ENCODE results near the gene TAX1BP3. TPM values are rescaled to one million over a fixed set of nuclear protein-coding genes. Genes with fewer than 3 reads are reported as not detected.
"Not testable (repeated sequence)": the region's sequence is repeated elsewhere in the genome, so short reads cannot be mapped to it uniquely, and the experiment has no call there.

Gene TAX1BP3, protein sequence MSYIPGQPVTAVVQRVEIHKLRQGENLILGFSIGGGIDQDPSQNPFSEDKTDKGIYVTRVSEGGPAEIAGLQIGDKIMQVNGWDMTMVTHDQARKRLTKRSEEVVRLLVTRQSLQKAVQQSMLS
- 16.1 TPM for polyA plus RNA-seq (2012; ENCODE audit: low read depth, missing spikeins)

DNA sequence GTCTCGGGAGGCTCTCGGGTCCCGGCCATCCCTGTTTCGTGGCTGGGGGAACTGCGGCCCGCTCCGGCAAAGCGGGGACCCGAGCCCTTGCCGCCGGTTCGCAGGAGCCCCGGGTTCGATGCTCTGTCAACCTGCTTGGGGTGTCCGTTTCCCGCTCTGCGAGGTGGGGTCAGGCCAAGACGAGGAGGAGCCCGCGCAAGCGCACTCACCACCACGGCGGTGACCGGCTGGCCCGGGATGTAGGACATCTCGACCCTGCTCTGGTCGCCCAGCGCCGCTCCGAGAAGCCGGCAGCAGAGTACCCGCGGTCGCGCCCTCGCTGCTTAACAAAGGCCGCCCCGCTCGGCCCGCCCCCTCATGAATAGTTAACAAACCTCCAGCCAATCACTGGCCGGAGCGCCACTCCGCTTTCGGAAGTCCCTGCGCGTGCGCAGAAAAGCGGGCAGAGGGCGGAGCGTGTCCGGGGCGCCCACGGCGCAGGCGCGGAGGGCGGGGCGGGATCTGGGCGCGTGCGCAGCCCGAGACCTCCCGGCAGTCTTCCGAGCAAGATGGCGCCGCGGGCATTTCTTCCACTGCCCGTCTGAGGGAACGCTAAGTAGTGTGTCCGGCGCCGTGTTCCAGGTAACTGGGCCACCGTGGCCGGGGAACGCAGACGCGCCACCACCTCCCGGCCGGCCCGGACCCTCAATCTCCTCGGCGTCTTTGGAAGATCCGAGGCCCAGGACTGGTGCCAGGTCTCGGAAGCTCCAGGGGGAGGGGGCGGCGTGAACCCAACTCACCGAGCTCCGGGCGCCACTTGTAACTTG is at the start of gene TAX1BP3, which contains the start of gene EMC6:
TAX1BP3 (minus strand) TSS at position 300 of the 806 bp plus-strand sequence; CDS start at position 248, 52 bp downstream.
EMC6 (plus strand) TSS at position 534 of the 806 bp plus-strand sequence. CDS start 335 bp downstream, outside the sequence.
- peak; percentile 99 for FAIRE-seq
- peak; percentile 100 for DNase-seq (ENCODE audit: insufficient read length, low spot score)
- TF ChIP-seq POLR2AphosphoS5 (IDR thresholded peaks at IDR 0.05; ENCODE audit: low read depth, low read length) (peak; percentile 90), SPI1 (IDR thresholded peaks at IDR 0.05; ENCODE audit: low read depth, low read length) (no peak), POU2F2 (IDR thresholded peaks at IDR 0.05; ENCODE audit: low read depth, low read length) (peak; percentile 37; the same call in 1 of the 2 replicates), POLR2A (IDR thresholded peaks at IDR 0.05; ENCODE audit: low read depth, low read length) (peak; percentile 93), TAF1 (IDR thresholded peaks at IDR 0.05; ENCODE audit: low read depth, low read length) (peak; percentile 99), PAX5 (IDR thresholded peaks at IDR 0.05; ENCODE audit: insufficient read depth, low read length, severe bottlenecking) (peak; percentile 53)

DNA sequence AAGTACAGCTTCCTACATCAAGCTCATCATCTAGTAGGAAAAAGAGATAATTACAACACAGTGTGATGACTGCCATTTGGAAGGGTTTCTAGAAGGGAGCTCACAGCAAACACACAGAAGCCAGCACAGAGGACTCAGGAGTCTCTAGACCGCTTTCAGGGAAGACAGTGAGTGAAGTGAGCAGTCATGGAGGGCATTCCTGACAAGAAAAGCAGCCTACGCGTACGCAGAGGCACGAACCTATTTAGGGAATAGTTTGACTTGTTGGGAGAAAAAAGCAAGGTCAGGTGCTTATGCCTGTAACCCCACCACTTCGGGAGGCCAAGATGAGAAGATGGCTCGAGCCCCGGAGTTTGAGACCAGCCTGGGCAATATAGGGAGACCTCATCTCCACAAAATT is 46.9 kb upstream of the TAX1BP3 start:
- FAIRE-seq (no peak), DNase-seq (ENCODE audit: insufficient read length, low spot score) (no peak)
- TF ChIP-seq SPI1 (IDR thresholded peaks at IDR 0.05; ENCODE audit: low read depth, low read length) (no peak), POLR2AphosphoS5 (IDR thresholded peaks at IDR 0.05; ENCODE audit: low read depth, low read length) (no peak), POU2F2 (IDR thresholded peaks at IDR 0.05; ENCODE audit: low read depth, low read length) (no peak), POLR2A (IDR thresholded peaks at IDR 0.05; ENCODE audit: low read depth, low read length) (no peak), TAF1 (IDR thresholded peaks at IDR 0.05; ENCODE audit: low read depth, low read length) (no peak)

DNA sequence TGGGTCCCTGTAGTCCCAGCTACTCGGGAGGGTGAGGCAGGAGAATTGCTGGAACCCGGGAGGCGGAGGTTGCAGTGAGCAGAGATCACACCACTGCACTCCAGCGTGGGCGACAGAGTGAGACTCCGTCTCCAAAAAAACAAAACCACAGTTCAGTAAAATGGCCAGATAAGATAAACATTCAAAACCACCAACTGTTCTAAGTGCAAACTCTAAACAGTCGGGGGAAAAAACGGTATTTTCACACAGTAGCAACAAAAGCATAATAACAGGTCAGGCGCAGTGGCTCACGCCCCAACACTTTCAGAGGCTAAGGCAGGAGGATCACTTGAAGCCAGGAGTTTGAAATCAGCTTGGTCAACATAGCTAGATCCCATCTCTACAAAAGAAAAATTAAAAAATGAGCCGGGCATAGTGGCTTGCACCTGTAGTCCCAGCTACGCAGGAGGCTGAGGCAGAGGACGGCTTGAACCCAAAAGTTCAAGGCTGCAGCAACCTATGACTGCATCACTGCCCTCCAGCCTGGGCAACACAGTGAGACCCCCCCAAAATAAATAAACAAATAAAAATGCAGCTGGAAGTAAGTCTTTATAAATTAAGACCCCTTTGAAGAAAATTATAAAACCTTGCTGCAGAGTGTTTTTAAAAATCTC is 44.6 kb upstream of the TAX1BP3 start:
- DNase-seq (ENCODE audit: insufficient read length, low spot score): no peak
- peak; percentile 93 for FAIRE-seq
- no peak for TF ChIP-seq SPI1 (IDR thresholded peaks at IDR 0.05; ENCODE audit: low read depth, low read length)

DNA sequence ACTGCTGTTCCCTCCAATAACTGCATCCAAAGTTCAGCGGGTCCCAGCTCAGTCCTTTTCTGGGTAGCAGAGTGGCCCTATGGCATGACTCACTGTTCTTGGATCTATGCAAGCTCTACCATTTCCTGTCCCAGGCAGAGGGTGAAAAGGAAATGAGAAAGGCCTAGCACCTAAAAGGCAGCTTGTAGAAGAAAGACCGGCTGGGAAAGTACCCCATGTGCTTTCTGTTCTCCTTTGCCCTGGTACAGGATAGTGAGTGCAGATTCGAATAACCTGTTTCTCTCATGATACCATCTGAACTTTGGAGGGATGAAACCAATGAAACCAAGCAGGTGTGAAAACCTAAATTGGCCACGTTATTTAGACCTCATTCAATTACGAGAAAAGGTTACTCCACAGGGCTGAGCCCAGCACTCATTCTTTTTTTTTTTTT is 42.6 kb upstream of the TAX1BP3 start:
- peak; percentile 94 for TF ChIP-seq SPI1 (IDR thresholded peaks at IDR 0.05; ENCODE audit: low read depth, low read length)
- peak; percentile 94 for TF ChIP-seq PAX5 (IDR thresholded peaks at IDR 0.05; ENCODE audit: insufficient read depth, low read length, severe bottlenecking)
- no peak for TF ChIP-seq POLR2AphosphoS5 (IDR thresholded peaks at IDR 0.05; ENCODE audit: low read depth, low read length)
- TF ChIP-seq TAF1 (IDR thresholded peaks at IDR 0.05; ENCODE audit: low read depth, low read length): no peak
- TF ChIP-seq POLR2A (IDR thresholded peaks at IDR 0.05; ENCODE audit: low read depth, low read length): no peak
- FAIRE-seq: peak; percentile 94
- DNase-seq (ENCODE audit: insufficient read length, low spot score): peak; percentile 72

DNA sequence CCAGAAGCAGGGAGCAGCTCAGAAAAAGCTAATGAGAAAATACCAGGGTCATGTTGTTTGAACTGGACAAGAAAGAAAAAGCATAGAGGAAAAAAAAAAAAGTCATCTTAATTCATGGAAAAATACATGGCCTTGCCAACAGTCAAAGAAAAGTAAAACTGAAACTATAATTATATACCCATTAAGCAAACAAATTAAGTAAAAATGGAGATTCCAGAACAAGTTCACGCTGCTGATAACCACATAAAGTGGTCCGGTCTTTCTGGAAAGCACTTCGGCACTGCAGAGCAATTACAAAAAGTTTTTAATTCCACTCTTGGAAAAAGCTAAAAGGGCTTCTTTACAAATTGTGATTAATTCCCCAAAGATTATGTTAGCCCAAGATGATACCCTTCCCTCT is 40.0 kb upstream of the TAX1BP3 start:
- FAIRE-seq: no peak
- DNase-seq (ENCODE audit: insufficient read length, low spot score): no peak
- no peak for TF ChIP-seq PAX5 (IDR thresholded peaks at IDR 0.05; ENCODE audit: insufficient read depth, low read length, severe bottlenecking)
- no peak for TF ChIP-seq SPI1 (IDR thresholded peaks at IDR 0.05; ENCODE audit: low read depth, low read length)
- TF ChIP-seq POU2F2 (IDR thresholded peaks at IDR 0.05; ENCODE audit: low read depth, low read length): no peak
- TF ChIP-seq POLR2A (IDR thresholded peaks at IDR 0.05; ENCODE audit: low read depth, low read length): no peak
- TF ChIP-seq TAF1 (IDR thresholded peaks at IDR 0.05; ENCODE audit: low read depth, low read length): no peak
- no peak for TF ChIP-seq POLR2AphosphoS5 (IDR thresholded peaks at IDR 0.05; ENCODE audit: low read depth, low read length)

DNA sequence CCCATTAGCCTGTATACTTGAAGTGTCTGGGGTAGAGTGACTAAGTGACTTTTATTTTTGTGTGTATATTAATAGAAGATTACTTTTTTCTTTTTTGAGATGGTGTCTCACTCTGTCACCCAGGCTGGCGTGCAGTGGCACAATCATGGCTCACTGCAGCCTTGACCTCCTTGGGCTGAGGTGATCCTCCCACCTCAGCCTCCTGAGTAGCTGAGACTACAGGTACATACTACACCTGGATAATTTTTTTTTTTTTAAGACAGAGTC is 37.3 kb upstream of the TAX1BP3 start:
- not testable (repeated sequence) for FAIRE-seq

DNA sequence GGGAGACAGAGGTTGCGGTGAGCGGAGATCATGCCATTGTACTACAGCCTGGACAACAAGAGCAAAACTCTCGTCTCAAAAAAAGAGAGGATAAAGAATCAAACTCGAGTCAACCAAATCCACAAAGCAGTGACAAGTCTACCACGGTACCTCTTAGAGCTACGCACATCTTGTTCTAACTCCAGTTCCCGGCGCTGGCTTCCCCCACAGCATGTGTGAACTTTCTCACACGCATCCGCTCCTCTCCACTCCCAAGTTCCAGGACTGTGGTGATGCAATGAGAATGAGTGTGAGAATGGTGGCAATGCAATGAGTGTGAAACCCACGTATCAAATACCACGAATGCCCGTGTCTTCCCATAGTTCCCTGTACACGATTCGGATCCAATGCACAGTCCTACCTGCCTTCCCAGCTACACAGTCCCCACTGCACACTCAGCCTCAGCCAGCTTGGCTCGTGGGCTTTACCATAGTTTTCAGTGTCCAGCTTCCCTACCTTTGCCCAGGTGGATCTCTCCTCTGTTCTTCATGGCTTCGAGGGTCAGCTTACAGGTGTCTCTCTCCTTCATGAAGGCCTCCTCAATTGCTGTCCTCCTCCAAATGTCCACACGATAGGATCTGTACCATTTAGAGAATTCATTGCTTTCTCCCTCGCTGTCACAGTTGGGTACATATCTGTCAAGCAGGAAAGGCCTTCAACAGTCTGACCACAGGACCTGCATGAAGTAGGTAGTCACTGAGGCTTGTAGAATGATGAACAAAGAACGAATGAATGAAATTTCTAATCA is 36.7 kb upstream of the TAX1BP3 start:
- no peak for TF ChIP-seq PAX5 (IDR thresholded peaks at IDR 0.05; ENCODE audit: insufficient read depth, low read length, severe bottlenecking)
- TF ChIP-seq POLR2A (IDR thresholded peaks at IDR 0.05; ENCODE audit: low read depth, low read length): no peak
- TF ChIP-seq POLR2AphosphoS5 (IDR thresholded peaks at IDR 0.05; ENCODE audit: low read depth, low read length): no peak
- no peak for TF ChIP-seq POU2F2 (IDR thresholded peaks at IDR 0.05; ENCODE audit: low read depth, low read length)
- TF ChIP-seq TAF1 (IDR thresholded peaks at IDR 0.05; ENCODE audit: low read depth, low read length): no peak
- no peak for TF ChIP-seq SPI1 (IDR thresholded peaks at IDR 0.05; ENCODE audit: low read depth, low read length)
- DNase-seq (ENCODE audit: insufficient read length, low spot score): no peak
- no peak for FAIRE-seq

More for the DNA sequence above, 37.3 kb upstream of the TAX1BP3 start:
- DNase-seq (ENCODE audit: insufficient read length, low spot score): not testable (repeated sequence)

DNA sequence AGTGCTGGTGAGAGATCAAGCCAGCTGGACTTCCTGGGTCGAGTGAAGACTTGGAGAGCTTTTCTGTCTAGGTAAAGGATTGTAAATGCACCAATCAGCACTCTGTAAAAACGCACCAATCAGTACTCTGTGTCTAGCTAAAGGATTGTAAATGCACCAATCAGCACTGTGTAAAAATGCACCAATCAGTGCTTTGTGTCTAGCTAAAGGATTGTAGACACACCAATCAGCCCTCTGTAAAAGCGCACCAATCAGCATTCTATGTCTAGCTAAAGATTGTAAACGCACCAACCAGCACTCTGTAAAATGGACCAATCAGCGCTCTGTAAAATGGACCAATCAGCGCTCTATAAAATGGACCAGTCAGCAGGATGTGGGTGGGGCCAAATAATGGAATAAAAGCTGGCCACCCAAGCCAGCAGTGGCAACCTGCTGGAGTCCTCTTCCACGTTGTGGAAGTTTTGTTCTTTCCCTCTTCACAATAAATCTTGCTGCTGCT is 33.7 kb upstream of the TAX1BP3 start:
- not testable (repeated sequence) for FAIRE-seq; DNase-seq (ENCODE audit: insufficient read length, low spot score)

DNA sequence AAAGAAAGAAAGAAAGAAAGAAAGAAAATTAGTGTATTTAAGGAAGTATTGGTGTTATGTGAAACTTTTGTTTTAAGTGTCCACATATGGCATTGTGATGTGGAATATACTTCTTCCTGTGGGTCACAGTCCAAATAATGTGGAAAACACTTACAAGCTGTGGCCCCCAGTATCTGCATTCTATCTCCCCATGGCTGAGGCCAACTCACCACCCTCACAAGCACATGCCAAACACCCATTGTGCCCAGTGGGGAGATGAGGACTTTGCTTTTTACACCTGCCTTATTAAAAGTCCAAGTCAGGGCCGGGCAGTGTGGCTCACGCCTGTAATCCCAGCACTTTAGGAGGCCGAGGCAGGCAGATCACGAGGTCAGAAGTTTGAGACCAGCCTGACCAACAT is 31.6 kb upstream of the TAX1BP3 start:
- FAIRE-seq (no peak), DNase-seq (ENCODE audit: insufficient read length, low spot score) (no peak)
- TF ChIP-seq SPI1 (IDR thresholded peaks at IDR 0.05; ENCODE audit: low read depth, low read length) (no peak), PAX5 (IDR thresholded peaks at IDR 0.05; ENCODE audit: insufficient read depth, low read length, severe bottlenecking) (no peak)

DNA sequence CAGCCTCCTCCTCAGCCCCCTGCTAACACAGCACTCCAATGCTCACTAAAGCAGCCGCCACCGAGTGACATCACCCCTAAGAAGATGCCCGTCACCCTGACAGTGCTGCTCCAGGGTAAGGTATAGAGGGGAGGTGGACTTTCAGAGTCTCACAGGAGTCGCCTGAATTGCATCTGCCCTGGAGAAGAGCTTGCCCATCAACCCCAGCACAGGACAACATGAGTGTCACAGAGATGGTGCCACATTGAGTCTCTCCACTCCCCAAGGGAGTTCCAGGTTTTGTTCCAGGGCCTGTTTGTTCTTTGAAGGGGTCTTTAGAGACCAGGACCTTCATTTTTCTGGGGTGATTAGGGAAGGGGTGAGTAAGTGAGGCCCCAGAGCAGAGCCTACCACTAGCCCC is 29.8 kb upstream of the TAX1BP3 start:
- FAIRE-seq (no peak), DNase-seq (ENCODE audit: insufficient read length, low spot score) (no peak)
- no peak for TF ChIP-seq SPI1 (IDR thresholded peaks at IDR 0.05; ENCODE audit: low read depth, low read length)
- TF ChIP-seq TAF1 (IDR thresholded peaks at IDR 0.05; ENCODE audit: low read depth, low read length): no peak

All from GM12891 (cell line).